ENCODE data around the gene CTNNA1. TPM values are rescaled to one million over a fixed set of nuclear protein-coding genes. Genes with fewer than 3 reads are reported as not detected.

Gene CTNNA1
- total RNA-seq, 6 experiments from 2014 or later, result 101 to 192 (median 123) TPM

DNA sequence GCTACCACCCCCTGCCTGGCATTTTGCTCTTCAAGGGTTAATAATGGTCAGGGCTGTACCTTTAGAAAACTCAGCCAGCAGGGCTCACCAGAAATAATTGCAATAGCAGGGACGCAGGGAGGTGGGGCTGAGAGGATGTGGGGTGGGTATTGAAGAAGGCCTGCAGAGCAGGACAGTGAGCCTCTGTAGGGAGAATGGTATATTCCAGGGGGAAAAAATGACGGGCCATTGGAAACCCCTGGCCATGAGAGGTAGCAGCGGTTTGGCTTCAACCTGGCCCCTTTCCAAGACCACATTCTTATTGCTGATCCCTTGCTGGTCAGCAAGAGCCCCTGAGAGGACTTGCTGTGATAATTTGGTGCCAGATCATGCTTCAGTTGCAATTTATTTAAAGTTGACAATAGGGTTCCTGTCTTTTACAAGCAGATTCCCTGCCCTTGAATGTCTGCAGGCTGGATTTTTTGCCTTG lies 36.7 kb upstream of the CTNNA1 start:
- H3K27ac ChIP-seq, result no peak overlapping the region
- no peaks in the 10 kb centered on the region for H3K27me3 ChIP-seq
- H3K36me3 ChIP-seq, result no peaks in the 10 kb centered on the region
- intact Hi-C loops (cut with DNase I), result no loop called here
- WGBS (ENCODE audit: insufficient coverage, low coverage, low lambda C conversion rate, missing lambda C conversion rate), result 47% methylated on average over 3 of the region's 3 CpGs
- TF ChIP-seq, protein P1, sequence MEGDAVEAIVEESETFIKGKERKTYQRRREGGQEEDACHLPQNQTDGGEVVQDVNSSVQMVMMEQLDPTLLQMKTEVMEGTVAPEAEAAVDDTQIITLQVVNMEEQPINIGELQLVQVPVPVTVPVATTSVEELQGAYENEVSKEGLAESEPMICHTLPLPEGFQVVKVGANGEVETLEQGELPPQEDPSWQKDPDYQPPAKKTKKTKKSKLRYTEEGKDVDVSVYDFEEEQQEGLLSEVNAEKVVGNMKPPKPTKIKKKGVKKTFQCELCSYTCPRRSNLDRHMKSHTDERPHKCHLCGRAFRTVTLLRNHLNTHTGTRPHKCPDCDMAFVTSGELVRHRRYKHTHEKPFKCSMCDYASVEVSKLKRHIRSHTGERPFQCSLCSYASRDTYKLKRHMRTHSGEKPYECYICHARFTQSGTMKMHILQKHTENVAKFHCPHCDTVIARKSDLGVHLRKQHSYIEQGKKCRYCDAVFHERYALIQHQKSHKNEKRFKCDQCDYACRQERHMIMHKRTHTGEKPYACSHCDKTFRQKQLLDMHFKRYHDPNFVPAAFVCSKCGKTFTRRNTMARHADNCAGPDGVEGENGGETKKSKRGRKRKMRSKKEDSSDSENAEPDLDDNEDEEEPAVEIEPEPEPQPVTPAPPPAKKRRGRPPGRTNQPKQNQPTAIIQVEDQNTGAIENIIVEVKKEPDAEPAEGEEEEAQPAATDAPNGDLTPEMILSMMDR (IDR thresholded peaks at IDR 0.05), result no peak
- no peak for TF ChIP-seq POLR2A (IDR thresholded peaks at IDR 0.05)
- ATAC-seq (no peak), DNase-seq (no peak)
- H3K9me3 ChIP-seq, result no peaks in the 10 kb centered on the region
- peaks cover 0 to 6% (median 0%) of the 10 kb centered on the region in 4 donors for H3K4me1 ChIP-seq
- no peak overlapping the region for H3K4me3 ChIP-seq

DNA sequence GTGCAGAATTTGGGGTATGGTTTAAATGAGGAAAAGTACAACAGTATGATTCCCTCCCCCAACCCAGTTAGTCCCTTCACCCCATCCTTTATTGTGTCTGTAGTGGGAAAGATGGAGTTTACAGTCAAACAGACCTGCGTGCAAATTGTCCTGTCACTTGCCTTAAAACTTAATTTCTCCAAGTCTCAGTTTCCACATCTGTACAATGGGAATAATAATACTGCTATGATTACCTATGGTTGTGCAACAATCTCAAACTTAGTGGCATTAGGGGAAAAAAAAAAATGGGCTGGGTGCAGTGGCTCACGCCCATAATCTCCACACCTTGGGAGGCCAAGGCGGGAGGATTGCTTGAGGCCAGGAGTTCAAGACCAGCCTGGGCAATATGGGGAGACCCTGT lies 35.8 kb upstream of the CTNNA1 start:
- TF ChIP-seq, protein P1 (IDR thresholded peaks at IDR 0.05), result no peak
- TF ChIP-seq POLR2A (IDR thresholded peaks at IDR 0.05), result no peak
- 76% methylated on average over 3 of the region's 3 CpGs for WGBS (ENCODE audit: insufficient coverage, low coverage, low lambda C conversion rate, missing lambda C conversion rate)
- H3K27ac ChIP-seq, result no peak overlapping the region
- DNase-seq (no peak), ATAC-seq (no peak)
- H3K4me3 ChIP-seq, result no peak overlapping the region
- H3K27me3 ChIP-seq, result no peaks in the 10 kb centered on the region
- no peaks in the 10 kb centered on the region for H3K36me3 ChIP-seq
- H3K9me3 ChIP-seq, result no peaks in the 10 kb centered on the region
- intact Hi-C loops (cut with DNase I), result no loop called here
- H3K4me1 ChIP-seq, result no peaks in the 10 kb centered on the region

DNA sequence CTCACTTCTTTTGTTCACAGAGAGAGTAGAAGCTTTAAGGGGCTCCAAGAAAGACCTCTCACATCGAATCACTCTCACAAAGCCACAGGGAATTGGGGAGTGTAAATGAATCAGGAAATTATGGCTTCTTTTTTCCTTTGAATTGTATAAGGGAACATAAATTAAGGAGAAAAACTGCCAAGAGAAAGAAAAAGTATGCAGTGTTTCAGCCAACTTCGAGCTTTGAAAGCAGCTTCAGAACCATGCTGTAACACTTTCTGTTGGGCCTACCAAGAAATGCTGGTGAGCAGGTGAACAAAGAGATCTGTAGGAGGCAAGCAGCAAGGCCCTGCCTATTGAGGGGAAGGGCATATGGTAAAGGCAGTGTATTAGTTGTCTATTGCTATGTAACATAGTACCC lies 33.4 kb upstream of the CTNNA1 start:
- Histone ChIP-seq H3K9me3 (no peaks in the 10 kb centered on the region), H3K27ac (no peak overlapping the region), H3K27me3 (no peaks in the 10 kb centered on the region), H3K4me1 (no peaks in the 10 kb centered on the region), H3K36me3 (no peaks in the 10 kb centered on the region), H3K4me3 (no peak overlapping the region)
- ATAC-seq, result no peak
- no peak for DNase-seq
- intact Hi-C loops (cut with DNase I), result no loop called here
- 85% methylated on average over 2 of the region's 2 CpGs for WGBS (ENCODE audit: insufficient coverage, low coverage, low lambda C conversion rate, missing lambda C conversion rate)
- no peak for TF ChIP-seq POLR2A (IDR thresholded peaks at IDR 0.05)
- TF ChIP-seq, protein P1 (IDR thresholded peaks at IDR 0.05), result no peak

DNA sequence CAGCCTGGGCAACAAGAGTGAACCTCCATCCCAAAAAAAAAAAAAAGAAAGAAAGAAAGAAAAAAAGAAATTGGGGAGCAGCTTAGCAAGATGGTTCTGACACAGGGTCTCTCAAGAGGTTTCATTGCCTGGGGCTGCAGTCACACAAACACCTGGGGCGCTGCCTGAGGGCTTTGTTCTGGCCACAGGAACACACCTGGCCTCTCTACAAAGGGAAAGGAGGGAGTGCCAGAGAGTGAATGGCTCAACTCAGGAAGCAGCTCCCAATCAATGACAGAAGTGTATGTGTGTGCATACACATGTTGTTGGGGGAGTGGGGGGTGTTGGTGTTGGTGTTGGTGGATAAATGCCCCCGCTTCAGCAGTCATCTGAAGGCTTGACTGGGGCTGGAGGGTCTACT lies 32.4 kb upstream of the CTNNA1 start:
- no peak for ATAC-seq
- Histone ChIP-seq H3K27ac (no peak overlapping the region), H3K36me3 (no peaks in the 10 kb centered on the region), H3K27me3 (no peaks in the 10 kb centered on the region), H3K9me3 (no peaks in the 10 kb centered on the region), H3K4me1 (peaks cover 0 to 6% (median 2%) of the 10 kb centered on the region in 4 donors), H3K4me3 (no peak overlapping the region)
- intact Hi-C loops (cut with DNase I), result no loop called here
- TF ChIP-seq POLR2A (IDR thresholded peaks at IDR 0.05), result no peak
- TF ChIP-seq, protein P1 (IDR thresholded peaks at IDR 0.05), result no peak
- 56% methylated on average over 1 of the region's 2 CpGs for WGBS (ENCODE audit: insufficient coverage, low coverage, low lambda C conversion rate, missing lambda C conversion rate)
- no peak for DNase-seq

DNA sequence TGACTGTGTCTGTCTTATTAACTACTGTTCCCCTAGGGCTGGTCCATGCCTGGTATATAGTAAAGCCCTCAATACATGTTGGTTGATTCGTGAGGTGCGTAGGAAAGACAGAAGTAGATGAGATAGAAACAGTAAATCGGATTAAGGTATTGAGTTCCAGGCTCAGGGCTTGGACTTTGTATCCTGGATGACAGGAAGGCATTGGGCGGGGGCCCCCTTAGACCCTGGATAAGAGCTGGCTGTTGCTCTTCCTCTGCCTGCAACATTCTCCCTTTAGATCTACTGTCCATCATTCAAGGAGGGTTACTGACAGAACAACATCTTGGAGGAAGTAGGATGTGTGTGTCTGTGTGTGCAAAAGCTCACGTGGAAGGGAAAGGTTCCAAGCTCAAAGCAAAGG lies 31.2 kb upstream of the CTNNA1 start:
- no peak for TF ChIP-seq POLR2A (IDR thresholded peaks at IDR 0.05)
- TF ChIP-seq, protein P1 (IDR thresholded peaks at IDR 0.05), result no peak
- Histone ChIP-seq H3K27ac (no peak overlapping the region), H3K36me3 (no peaks in the 10 kb centered on the region), H3K27me3 (no peaks in the 10 kb centered on the region), H3K4me1 (peaks cover 0 to 12% (median 4%) of the 10 kb centered on the region in 4 donors), H3K4me3 (no peak overlapping the region), H3K9me3 (no peaks in the 10 kb centered on the region)
- intact Hi-C loops (cut with DNase I), result no loop called here
- 82% methylated on average over 5 of the region's 5 CpGs for WGBS (ENCODE audit: insufficient coverage, low coverage, low lambda C conversion rate, missing lambda C conversion rate)
- DNase-seq (no peak), ATAC-seq (no peak)

Measured in right lobe of liver (tissue), 6 donors.